ENCODE measurements around the gene IGSF11. TPM values are rescaled to one million over a fixed set of nuclear protein-coding genes. Genes with fewer than 3 reads are reported as not detected.
"Not testable (repeated sequence)": the region's sequence is repeated elsewhere in the genome, so short reads cannot be mapped to it uniquely, and the experiment has no call there.

IGSF11 gene
- total RNA-seq, 1 donor from 2014 or later, result 11.9 TPM

DNA sequence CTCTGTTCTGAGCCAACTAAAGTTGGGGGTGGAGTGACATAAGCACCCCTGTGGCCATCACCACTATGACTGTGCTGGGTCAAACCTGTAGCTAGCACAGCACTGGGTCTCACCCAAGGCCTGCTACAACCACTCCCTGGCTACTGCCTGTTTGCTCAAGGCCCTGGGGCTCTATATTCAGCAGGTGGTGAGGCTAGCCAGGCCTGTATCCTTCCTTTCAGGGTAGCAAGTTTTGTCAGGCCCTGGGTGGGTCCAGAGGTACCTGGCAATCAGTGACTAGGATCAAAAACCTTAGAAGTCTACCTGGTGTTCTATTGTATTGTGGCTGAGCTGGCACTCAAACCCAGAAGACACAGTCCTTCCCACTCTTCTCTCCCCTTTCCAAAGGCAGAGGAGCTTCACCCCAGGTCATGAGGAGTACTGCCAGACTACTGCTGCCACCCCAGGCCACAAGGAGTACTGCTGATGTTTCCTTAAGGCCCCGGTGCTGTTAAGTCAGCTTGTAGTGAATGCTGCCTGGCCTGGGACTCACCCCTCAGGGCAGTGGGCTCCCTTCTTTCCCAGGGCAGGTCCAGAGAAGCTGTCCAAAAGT lies 170.8 kb downstream of the IGSF11 start:
- no peak for DNase-seq

DNA sequence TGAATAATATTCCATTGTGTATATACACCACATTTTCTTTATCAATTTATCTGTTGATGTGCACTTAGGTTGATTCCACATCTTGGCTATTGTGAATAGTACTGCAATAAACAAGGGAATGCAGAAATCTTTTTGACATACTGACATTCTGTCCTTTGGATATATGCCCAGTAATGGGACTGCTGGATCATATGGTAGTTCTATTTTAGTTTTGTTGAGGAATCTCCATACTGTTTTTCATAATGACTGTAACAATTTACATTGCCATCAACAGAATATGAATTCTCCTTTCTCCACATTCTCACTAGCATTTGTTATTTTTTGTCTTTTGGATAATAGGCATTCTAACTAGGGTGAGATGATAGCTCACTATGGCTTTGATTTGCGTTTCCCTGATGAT lies 174.7 kb downstream of the IGSF11 start:
- DNase-seq, result no peak

DNA sequence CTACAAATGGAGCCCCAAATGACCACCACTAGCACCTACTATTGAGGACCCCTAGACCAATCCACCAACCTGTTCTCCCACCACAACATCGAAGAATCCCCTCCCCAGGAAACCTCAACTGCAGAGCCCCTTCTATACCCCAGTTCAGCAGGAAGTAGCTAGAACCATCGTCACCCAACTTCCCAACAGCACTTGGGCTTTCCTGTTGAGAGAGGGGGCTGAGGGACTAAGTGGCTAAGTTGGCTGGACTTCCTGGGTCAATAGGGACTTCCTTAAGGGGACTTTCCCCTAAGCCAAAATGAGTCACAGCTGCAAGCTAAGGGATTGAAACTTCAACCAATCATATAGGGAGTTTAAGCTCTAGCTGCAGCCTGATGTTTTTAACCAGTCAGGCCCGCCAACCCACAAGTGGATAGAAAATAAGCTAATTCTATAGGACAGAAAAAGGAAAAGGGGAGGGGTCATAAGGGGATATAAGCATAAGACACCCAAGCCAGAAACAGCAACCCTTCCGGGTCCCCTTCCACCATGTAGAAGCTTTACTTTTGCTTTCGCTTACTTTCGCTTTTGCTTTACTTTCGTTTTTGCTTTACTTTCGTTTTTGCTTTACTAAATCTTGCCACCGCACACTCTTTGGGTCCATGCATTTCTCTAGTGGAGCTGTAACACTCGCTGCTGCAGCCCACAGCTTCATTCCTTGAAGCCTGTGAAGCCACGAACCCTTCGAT lies 183.0 kb downstream of the IGSF11 start:
- not testable (repeated sequence) for DNase-seq

DNA sequence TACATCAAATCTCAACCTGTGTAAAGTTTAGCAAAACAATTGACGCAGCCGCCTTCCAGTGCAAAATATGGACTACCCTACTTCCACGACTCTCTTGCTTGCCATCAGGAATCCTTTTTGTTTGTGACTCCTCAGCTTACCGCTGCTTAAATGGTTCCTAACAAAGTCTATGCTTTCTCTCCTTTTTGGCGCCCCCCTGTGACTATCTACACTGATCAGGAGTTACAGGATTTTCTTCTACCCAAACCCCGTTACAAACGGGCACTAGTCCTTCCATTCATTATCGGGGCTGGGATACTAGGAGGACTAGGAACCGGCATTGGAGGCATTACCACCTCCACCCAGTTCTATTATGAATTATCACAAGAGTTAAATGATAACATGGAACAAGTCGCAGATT lies 184.0 kb downstream of the IGSF11 start:
- no peak for DNase-seq

Other genes with a start within 250 kb of the IGSF11 start
- not detected for gene TEX55, start 111.3 kb upstream of the IGSF11 start, total RNA-seq
- 0.16 TPM for gene UPK1B, start 138.8 kb upstream of the IGSF11 start, total RNA-seq
- 11.5 TPM for gene B4GALT4, start 206.0 kb upstream of the IGSF11 start, total RNA-seq

Measured in occipital lobe (tissue), 2 donors.